GM18909 (cell line): ENCODE measurements around the gene RASAL1.

Experiments used
- ATAC-seq: cut with Tn5 transposase; IDR thresholded peaks from one replicate; pipeline ENCODE4 v1.9.1; 2021; ENCODE audit warnings: mild to moderate bottlenecking; ENCODE audit not compliant: unreplicated experiment, poor library complexity

The RASAL1 gene

DNA sequence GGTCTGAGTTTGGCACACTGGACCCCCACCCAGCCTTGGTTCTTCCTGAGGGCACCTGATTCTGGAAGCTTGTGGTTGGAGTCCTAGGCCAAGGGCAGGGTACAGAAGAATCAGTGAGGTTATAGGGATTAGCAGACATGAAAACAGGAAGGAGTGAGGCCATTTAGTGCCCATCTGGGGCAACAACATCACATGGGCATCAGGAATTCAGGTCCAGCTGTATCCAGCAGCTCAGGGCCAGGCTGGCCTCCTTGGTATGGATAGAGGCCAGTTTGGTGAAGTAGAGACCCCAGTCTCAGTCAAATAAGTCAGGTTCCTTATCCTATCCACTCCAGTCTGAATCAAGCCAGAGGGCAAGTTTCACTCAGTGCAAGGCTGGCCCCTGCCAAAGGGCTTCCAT, 36.2 kb downstream of the RASAL1 start:
- ATAC-seq = no peak

- ATAC-seq = no peak
Measured at GRCh38 chr12:113098441-113099028, 37.0 kb downstream of the RASAL1 start.

GRCh38 chr12:113097716-113098440, 37.7 kb downstream of the RASAL1 start:
- ATAC-seq = no peak

- no peak for ATAC-seq
Measured at GRCh38 chr12:113096675-113097461, 38.7 kb downstream of the RASAL1 start.

DNA sequence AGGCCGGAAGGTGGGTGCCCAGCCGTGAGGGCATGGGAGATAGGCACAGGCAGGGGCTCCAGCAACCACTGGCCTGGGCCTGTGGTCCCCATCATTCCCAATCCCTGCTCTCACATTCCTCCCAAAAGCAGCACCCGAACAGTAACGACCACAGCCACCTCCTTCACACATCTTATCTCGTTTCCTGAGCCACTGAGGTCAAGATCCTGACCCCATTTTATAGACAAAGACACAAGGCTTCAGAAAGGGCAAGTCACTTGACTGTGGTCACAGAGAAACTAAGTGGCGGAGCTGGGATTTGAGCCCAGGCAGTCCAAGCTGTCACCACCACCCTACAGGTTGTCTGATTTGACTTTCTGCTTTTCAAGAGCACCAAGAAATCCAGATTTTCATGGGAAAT, 40.2 kb downstream of the RASAL1 start:
- no peak for ATAC-seq

DNA sequence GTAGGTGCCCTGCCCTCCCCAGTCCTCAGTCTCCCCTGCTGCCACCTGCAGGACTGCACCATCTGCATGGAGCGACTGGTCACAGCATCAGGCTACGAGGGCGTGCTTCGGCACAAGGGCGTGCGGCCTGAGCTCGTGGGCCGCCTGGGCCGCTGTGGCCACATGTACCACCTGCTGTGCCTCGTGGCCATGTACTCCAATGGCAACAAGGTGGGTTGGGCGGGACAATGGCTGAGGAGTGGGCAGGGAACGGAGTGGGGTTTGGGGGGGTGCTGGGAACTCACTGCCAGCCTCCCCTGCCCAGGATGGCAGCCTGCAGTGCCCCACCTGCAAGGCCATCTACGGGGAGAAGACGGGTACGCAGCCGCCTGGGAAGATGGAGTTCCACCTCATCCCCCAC, 40.8 kb downstream of the RASAL1 start:
- no peak for ATAC-seq

- ATAC-seq = no peak
Measured at GRCh38 chr12:113093409-113094101, 42.0 kb downstream of the RASAL1 start.

DNA sequence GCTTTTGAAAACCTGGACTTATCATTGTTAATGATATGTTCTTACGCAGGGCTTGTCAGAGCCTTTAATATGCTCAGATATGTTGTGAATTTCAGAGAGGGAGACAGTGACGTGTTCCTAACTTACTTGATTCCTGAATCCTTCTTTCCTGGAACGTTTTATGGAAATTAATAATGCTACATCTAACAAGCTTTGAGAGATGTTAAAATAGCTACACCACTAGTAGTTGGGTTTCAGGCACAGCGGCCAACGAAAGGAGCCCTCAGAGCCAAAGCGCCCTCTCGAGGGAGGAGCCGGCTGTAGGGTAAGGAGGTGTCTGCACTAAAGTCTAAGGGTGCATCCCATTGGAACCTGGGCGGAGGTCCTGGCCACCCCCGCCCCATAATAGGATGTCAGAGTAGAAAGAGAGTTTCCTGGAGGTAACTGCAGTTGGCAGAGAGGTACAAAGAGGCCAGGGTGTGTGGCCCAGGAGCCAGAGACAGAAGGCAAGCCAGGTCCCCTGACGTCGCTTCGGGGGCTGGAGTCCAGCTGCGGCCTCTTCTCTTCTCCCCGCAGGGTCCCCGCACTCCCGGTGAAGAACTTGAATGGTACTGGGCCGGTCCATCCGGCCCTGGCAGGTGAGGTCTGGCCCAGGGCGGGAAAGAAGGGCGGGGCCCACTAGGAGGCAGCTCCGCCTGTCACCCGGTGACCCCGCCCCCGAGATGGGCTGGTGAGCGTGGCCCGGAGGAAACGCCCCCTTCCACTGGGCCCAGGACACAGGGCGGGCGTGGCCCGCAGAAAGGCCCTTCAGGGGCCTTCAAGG, 42.8 kb downstream of the RASAL1 start:
- ATAC-seq = no peak

DNA sequence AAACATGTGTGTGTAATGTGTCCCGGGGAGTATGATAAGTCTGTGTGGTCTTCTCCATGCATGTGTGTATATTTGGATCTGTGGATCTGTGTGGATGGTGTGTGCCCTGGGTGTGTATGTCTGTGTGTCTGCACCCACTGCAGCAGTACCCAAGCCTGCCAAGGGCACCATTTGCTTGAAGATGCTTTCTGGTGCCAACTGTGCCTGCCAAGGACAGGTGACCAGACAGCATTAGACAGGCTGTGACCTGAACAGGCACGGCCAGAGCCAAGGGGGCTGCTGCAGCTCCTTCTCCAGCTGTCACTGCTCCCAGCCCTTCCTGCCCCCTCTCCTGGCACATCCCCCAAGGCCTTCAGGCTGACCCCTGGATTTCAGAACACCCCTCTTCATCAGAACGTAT, 44.1 kb downstream of the RASAL1 start:
- no peak for ATAC-seq

DNA sequence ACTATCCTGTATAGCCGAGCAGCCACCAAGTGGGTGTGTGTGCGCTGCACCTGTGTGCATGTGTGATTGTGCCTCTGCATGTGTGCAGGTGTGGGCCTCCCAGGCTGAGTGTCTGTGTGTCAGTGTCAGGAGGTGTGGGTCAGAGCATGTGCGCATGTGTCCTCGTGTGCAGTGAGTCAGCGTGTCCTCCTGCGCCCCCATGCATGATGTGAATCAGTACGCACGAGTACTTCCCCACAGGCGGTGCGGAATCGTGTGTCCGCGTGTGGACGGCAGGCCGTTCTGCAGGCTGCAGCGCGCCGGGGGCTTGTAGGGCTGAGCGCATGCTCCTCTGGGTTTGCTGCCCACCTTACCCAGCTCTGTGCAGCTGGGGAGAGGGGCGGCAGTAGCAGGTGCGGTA, 44.8 kb downstream of the RASAL1 start:
- no peak for ATAC-seq

GRCh38 chr12:113089839-113090238, 45.7 kb downstream of the RASAL1 start:
- ATAC-seq = no peak

DNA sequence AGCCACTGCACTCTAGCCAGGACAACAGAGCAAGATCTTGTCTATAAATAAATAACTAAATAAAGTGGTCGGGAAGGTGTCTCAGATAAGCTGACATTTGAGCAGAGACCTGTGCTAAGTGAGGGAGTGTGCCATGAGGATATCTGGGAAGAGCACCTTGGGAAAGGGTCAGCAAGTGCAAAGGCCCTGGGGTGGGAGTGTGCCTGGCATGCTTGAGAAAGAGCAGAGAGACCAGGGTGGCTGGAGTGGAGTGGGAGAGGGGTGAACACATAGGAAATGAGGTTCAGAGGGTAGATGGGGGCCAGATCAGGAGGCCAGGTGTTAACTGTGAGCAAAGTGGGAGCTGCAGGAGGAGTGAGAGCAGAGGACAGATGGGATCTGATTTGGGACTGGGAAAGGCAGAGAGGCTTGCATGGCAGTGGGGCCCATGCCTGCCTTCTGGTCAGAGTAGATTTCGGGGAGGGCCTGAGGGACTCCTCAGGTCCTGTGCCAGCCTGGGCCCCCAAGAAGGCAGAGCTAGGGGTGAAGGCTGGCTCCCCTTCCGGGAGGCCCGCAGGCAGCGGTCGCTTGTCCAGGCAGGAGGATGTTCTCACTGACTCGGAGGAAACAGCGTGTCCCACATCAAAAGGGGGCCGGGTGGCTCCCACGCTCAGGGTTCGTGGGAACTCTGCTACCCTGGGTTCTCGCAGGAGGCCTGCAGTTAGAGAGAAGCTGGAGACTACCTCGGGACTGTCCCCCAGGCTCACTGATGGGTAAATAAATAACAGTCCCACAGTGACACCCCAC, 46.4 kb downstream of the RASAL1 start:
- no peak for ATAC-seq

GRCh38 chr12:113088037-113088436, 47.5 kb downstream of the RASAL1 start:
- ATAC-seq = no peak

- ATAC-seq = no peak
Measured at GRCh38 chr12:113087193-113087592, 48.4 kb downstream of the RASAL1 start.

- ATAC-seq = no peak
Measured at GRCh38 chr12:113086249-113087164, 49.1 kb downstream of the RASAL1 start.

GRCh38 chr12:113083863-113084435, 51.6 kb downstream of the RASAL1 start:
- no peak for ATAC-seq

- peak; percentile 75 for ATAC-seq
Measured at GRCh38 chr12:113082486-113083148, 52.9 kb downstream of the RASAL1 start.
